T-helper 9 cell (primary cell): Measurements from ENCODE around the gene DIPK2B.

Source experiments
- DNase-seq: peaks from one replicate; pipeline ENCODE4 v3.0.0-alpha.2; 2020

The DIPK2B gene

GRCh38 chrX:45154462-45154861 lies 46.2 kb downstream of the DIPK2B start:
- no peak for DNase-seq

- DNase-seq = no peak
Measured at GRCh38 chrX:45154033-45154360, 46.7 kb downstream of the DIPK2B start.
